Esophagus muscularis mucosa (tissue), 3 donors: ENCODE data around the gene DQX1.

ENCODE experiments used
- EP300 ChIP-seq: sonication (generic); formaldehyde crosslinking; IDR thresholded peaks from one replicate; pipeline ENCODE4 v1.6.1; 2017; ENCODE audit warnings: antibody characterized with exemption
- TF ChIP-seq, protein P1 (sequence below), 3 experiments: fragments of 200-600 bp in 2 of 3; fragments of 450-650 bp in 1 of 3; sonication (generic) in 2 of 3; IDR thresholded peaks; one replicate each; pipeline ENCODE4 v1.5.1; 2017 to 2019; ENCODE audit warnings: antibody characterized with exemption in 3 of 3, mild to moderate bottlenecking in 2 of 3, moderate library complexity in 1 of 3

DNA sequence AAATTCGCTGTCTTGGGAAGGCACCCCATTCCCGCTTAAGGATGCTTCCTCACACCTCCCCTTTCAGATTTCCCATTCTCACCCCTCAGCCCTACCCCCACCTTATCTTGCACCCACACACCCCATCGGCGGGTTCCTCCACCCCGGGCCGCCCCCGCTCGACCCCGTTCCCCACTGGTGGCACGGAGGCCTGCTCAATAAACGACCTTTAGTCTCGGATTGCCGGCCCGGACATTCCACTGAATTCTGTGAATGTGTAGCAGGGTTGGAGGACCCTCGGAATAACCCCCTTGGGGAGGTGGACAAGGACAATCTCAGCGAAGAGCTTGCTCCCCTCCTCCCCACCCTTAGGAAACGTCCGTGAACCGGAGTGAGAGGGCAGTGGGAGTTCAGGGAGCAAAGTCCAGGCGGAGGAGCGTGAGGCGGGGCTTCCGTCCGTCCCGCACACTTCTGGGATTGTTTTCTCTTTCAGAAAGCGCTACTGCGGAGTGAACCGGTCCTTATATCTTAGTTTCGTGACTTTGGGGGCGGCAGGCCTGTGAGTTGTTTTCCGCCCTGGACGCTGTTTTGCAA is 23.8 kb downstream of the DQX1 start:
- TF ChIP-seq, protein P1, sequence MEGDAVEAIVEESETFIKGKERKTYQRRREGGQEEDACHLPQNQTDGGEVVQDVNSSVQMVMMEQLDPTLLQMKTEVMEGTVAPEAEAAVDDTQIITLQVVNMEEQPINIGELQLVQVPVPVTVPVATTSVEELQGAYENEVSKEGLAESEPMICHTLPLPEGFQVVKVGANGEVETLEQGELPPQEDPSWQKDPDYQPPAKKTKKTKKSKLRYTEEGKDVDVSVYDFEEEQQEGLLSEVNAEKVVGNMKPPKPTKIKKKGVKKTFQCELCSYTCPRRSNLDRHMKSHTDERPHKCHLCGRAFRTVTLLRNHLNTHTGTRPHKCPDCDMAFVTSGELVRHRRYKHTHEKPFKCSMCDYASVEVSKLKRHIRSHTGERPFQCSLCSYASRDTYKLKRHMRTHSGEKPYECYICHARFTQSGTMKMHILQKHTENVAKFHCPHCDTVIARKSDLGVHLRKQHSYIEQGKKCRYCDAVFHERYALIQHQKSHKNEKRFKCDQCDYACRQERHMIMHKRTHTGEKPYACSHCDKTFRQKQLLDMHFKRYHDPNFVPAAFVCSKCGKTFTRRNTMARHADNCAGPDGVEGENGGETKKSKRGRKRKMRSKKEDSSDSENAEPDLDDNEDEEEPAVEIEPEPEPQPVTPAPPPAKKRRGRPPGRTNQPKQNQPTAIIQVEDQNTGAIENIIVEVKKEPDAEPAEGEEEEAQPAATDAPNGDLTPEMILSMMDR (IDR thresholded peaks at IDR 0.05) = no peak
- TF ChIP-seq EP300 = no peak
